ENCODE data around the gene NEAT1.

Gene NEAT1

GRCh38 chr11:65444314-65445051 lies 21.9 kb downstream of the NEAT1 start:
- DNase-seq (ENCODE audit: extremely low spot score): no peak
- POLR2A ChIA-PET: interaction anchor here (0.6 to 1.4 kb wide), 6 partner anchors 11 to 68 kb away, joined by 3 to 8 read pairs (median 4); partner anchors contain the start of gene MALAT1

DNA sequence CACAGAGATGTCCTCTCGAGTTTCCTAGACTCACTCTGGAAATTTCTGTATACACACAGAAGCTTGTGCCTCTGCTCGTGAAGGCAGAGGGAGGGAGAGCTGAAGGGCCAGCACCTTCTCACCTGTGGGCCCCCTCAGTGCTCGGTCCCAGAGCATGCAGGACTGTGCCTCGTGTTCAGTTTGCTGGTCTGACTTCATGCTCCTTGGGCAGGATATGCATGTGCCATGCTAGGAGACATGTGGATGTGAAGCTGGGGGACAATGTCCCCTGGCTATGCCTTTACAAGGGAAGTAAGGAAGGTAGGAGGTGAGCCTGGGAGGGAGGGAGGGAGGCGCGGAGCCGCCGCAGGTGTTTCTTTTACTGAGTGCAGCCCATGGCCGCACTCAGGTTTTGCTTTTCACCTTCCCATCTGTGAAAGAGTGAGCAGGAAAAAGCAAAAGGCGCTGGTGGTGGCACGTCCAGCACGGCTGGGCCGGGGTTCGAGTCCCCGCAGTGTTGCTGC lies 22.6 kb downstream of the NEAT1 start:
- no peak for DNase-seq (ENCODE audit: extremely low spot score)
- POLR2A ChIA-PET: interaction anchor here (0.7 to 1.7 kb wide), 5 partner anchors 8 to 62 kb away, joined by 3 to 7 read pairs (median 4); partner anchors contain the start of gene MALAT1
- CTCF ChIA-PET: interaction anchor here (0.8 to 2.3 kb wide), 6 partner anchors 10 to 56 kb away, joined by 3 to 8 read pairs (median 3); no protein-coding TSS in a partner anchor
- TF ChIP-seq, protein P1, sequence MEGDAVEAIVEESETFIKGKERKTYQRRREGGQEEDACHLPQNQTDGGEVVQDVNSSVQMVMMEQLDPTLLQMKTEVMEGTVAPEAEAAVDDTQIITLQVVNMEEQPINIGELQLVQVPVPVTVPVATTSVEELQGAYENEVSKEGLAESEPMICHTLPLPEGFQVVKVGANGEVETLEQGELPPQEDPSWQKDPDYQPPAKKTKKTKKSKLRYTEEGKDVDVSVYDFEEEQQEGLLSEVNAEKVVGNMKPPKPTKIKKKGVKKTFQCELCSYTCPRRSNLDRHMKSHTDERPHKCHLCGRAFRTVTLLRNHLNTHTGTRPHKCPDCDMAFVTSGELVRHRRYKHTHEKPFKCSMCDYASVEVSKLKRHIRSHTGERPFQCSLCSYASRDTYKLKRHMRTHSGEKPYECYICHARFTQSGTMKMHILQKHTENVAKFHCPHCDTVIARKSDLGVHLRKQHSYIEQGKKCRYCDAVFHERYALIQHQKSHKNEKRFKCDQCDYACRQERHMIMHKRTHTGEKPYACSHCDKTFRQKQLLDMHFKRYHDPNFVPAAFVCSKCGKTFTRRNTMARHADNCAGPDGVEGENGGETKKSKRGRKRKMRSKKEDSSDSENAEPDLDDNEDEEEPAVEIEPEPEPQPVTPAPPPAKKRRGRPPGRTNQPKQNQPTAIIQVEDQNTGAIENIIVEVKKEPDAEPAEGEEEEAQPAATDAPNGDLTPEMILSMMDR (IDR thresholded peaks at IDR 0.05; ENCODE audit: control extremely low read depth, extremely low read depth, low read depth, missing control alignments): no peak

More at GRCh38 chr11:65444314-65445051, 21.9 kb downstream of the NEAT1 start:
- TF ChIP-seq, protein P1 (IDR thresholded peaks at IDR 0.05; ENCODE audit: control extremely low read depth, extremely low read depth, low read depth, missing control alignments): no peak
- CTCF ChIA-PET: interaction anchor here (0.8 to 2.3 kb wide), 7 partner anchors 11 to 57 kb away, joined by 3 to 8 read pairs (median 3); no protein-coding TSS in a partner anchor

- no peak for DNase-seq (ENCODE audit: extremely low spot score)
- TF ChIP-seq, protein P1 (IDR thresholded peaks at IDR 0.05; ENCODE audit: control extremely low read depth, extremely low read depth, low read depth, missing control alignments): no peak
- ChIA-PET POLR2A (interaction anchor here (0.6 to 2.0 kb wide), 11 partner anchors 9 to 401 kb away, joined by 3 to 7 read pairs (median 3); partner anchors contain the start of genes MALAT1 and NEAT1), CTCF (interaction anchor here (0.8 to 2.3 kb wide), 9 partner anchors 9 to 65 kb away, joined by 3 to 11 read pairs (median 3); no protein-coding TSS in a partner anchor)
Measured at GRCh38 chr11:65445604-65446445, 23.2 kb downstream of the NEAT1 start.

DNA sequence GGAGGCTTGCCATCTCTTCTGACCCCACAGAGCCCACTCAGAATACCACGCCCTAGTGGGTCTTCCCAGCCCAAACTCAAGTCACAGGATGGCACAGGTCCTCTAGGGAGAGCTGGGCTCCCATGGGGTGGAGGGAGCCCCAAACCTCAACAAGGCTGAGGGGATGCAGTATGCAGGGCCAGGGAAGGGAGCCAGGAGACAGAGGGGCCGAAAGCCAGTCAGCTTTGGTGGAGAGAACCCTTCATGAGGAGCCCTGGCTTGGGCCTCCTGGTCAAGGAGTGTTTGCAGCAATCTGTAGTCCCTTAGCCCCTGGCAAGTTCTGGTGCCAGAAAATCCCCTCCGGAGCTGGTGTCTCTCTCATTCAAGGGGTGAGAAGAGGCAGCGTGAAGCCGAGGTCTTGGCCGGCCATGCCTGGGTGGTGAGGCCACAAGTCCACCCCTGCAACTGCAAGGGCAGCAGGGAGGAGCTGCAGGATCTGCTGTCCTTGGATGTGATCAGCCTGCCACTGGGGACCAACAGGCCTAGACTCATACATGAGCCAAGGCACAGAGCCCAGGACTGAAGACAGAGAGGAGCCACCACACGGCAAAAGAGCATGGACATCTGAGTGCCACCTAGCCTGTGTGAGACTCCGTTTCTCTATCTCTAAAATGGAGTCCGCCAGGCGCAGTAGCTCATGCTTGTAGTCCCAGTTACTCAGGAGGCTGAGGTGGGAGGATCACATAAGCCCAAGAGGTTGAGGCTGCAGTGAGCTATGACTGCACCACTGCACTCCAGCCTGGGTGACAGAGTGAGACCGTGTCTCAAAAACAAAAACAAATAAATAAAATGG lies 24.1 kb downstream of the NEAT1 start:
- ChIA-PET POLR2A (interaction anchor here (0.6 to 2.0 kb wide), 11 partner anchors 8 to 400 kb away, joined by 3 to 7 read pairs (median 5); partner anchors contain the start of genes MALAT1 and NEAT1), CTCF (interaction anchor here (1.0 to 2.2 kb wide), 6 partner anchors 9 to 65 kb away, joined by 3 to 11 read pairs (median 4); no protein-coding TSS in a partner anchor)
- DNase-seq (ENCODE audit: extremely low spot score): no peak
- TF ChIP-seq, protein P1 (IDR thresholded peaks at IDR 0.05; ENCODE audit: control extremely low read depth, extremely low read depth, low read depth, missing control alignments): no peak

DNA sequence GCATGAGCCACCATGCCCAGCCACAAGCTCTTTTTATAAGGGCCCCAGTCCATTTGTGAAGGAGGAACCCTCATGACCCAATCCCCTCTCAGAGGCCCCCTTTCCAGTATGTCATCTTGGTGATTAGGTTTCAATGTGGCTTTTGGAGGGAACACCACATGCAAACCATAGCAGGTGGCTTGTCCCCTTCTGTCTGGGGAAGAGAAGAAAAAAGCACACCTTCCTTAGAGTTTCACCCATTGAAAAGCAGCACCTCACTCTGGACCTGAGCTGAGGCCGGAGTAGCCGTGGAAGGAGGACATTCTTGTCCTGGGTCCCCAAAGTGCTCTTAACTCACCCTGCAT lies 25.4 kb downstream of the NEAT1 start:
- ChIA-PET CTCF (interaction anchor here (1.0 to 2.2 kb wide), 4 partner anchors 11 to 32 kb away, joined by 3 to 11 read pairs (median 4); no protein-coding TSS in a partner anchor), POLR2A (interaction anchor here (1.8 to 2.0 kb wide), 2 partner anchors 51 to 56 kb away, joined by 5 to 6 read pairs; partner anchors contain the start of gene MALAT1)
- TF ChIP-seq, protein P1 (IDR thresholded peaks at IDR 0.05; ENCODE audit: control extremely low read depth, extremely low read depth, low read depth, missing control alignments): no peak
- DNase-seq (ENCODE audit: extremely low spot score): no peak

Measured in GM10248 (cell line).